ENCODE data around the gene EHD4. TPM values are rescaled to one million over a fixed set of nuclear protein-coding genes. Genes with fewer than 3 reads are reported as not detected.
A peak's percentile ranks its signal among the peaks of the same experiment; 100 is the strongest.

Gene EHD4
- total and polyA plus RNA-seq, 9 of the 15 experiments (the other 6 are each of a cell fraction or from before 2014, with no cell fraction given) = 0.89 to 10.3 (median 6.4) TPM

GRCh38 chr15:41972253-41973242, at the start of gene EHD4 (continued):
- TF ChIP-seq, protein P1, sequence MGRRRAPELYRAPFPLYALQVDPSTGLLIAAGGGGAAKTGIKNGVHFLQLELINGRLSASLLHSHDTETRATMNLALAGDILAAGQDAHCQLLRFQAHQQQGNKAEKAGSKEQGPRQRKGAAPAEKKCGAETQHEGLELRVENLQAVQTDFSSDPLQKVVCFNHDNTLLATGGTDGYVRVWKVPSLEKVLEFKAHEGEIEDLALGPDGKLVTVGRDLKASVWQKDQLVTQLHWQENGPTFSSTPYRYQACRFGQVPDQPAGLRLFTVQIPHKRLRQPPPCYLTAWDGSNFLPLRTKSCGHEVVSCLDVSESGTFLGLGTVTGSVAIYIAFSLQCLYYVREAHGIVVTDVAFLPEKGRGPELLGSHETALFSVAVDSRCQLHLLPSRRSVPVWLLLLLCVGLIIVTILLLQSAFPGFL (CRISPR knock-in tag; IDR thresholded peaks at IDR 0.05) = no peak
- TF ChIP-seq E2F3 (CRISPR knock-in tag; IDR thresholded peaks at IDR 0.05) (no peak), ZNF165 (CRISPR knock-in tag; IDR thresholded peaks at IDR 0.05; ENCODE audit: borderline replicate concordance) (no peak), BMI1 (IDR thresholded peaks at IDR 0.05; ENCODE audit: low read length) (no peak), BRD9 (IDR thresholded peaks at IDR 0.05; ENCODE audit: low read depth, partially characterized antibody) (peak; percentile 23), EP300 (IDR thresholded peaks at IDR 0.05; ENCODE audit: low read length) (no peak), HNRNPK (IDR thresholded peaks at IDR 0.05; ENCODE audit: low read depth, low read length, poor library complexity, severe bottlenecking) (no peak), HMGN3 (IDR thresholded peaks at IDR 0.05; ENCODE audit: borderline replicate concordance, extremely low read depth, insufficient read length, low read depth, low read length) (peak; percentile 66), KHSRP (IDR thresholded peaks at IDR 0.05) (no peak), MTA2 (IDR thresholded peaks at IDR 0.05; ENCODE audit: low read depth) (no peak), ZNF707 (CRISPR knock-in tag; conservative IDR thresholded peaks at IDR 0.05) (no peak), POLR2G (IDR thresholded peaks at IDR 0.05; ENCODE audit: low read depth, low read length) (peak; percentile 96), PHF8 (IDR thresholded peaks at IDR 0.05; ENCODE audit: borderline replicate concordance, low read length) (peak; percentile 99), KLF16 (IDR thresholded peaks at IDR 0.05) (no peak)
- TF ChIP-seq, protein P2, sequence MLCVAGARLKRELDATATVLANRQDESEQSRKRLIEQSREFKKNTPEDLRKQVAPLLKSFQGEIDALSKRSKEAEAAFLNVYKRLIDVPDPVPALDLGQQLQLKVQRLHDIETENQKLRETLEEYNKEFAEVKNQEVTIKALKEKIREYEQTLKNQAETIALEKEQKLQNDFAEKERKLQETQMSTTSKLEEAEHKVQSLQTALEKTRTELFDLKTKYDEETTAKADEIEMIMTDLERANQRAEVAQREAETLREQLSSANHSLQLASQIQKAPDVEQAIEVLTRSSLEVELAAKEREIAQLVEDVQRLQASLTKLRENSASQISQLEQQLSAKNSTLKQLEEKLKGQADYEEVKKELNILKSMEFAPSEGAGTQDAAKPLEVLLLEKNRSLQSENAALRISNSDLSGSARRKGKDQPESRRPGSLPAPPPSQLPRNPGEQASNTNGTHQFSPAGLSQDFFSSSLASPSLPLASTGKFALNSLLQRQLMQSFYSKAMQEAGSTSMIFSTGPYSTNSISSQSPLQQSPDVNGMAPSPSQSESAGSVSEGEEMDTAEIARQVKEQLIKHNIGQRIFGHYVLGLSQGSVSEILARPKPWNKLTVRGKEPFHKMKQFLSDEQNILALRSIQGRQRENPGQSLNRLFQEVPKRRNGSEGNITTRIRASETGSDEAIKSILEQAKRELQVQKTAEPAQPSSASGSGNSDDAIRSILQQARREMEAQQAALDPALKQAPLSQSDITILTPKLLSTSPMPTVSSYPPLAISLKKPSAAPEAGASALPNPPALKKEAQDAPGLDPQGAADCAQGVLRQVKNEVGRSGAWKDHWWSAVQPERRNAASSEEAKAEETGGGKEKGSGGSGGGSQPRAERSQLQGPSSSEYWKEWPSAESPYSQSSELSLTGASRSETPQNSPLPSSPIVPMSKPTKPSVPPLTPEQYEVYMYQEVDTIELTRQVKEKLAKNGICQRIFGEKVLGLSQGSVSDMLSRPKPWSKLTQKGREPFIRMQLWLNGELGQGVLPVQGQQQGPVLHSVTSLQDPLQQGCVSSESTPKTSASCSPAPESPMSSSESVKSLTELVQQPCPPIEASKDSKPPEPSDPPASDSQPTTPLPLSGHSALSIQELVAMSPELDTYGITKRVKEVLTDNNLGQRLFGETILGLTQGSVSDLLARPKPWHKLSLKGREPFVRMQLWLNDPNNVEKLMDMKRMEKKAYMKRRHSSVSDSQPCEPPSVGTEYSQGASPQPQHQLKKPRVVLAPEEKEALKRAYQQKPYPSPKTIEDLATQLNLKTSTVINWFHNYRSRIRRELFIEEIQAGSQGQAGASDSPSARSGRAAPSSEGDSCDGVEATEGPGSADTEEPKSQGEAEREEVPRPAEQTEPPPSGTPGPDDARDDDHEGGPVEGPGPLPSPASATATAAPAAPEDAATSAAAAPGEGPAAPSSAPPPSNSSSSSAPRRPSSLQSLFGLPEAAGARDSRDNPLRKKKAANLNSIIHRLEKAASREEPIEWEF (CRISPR knock-in tag; IDR thresholded peaks at IDR 0.05) = no peak
- TF ChIP-seq, protein P3, sequence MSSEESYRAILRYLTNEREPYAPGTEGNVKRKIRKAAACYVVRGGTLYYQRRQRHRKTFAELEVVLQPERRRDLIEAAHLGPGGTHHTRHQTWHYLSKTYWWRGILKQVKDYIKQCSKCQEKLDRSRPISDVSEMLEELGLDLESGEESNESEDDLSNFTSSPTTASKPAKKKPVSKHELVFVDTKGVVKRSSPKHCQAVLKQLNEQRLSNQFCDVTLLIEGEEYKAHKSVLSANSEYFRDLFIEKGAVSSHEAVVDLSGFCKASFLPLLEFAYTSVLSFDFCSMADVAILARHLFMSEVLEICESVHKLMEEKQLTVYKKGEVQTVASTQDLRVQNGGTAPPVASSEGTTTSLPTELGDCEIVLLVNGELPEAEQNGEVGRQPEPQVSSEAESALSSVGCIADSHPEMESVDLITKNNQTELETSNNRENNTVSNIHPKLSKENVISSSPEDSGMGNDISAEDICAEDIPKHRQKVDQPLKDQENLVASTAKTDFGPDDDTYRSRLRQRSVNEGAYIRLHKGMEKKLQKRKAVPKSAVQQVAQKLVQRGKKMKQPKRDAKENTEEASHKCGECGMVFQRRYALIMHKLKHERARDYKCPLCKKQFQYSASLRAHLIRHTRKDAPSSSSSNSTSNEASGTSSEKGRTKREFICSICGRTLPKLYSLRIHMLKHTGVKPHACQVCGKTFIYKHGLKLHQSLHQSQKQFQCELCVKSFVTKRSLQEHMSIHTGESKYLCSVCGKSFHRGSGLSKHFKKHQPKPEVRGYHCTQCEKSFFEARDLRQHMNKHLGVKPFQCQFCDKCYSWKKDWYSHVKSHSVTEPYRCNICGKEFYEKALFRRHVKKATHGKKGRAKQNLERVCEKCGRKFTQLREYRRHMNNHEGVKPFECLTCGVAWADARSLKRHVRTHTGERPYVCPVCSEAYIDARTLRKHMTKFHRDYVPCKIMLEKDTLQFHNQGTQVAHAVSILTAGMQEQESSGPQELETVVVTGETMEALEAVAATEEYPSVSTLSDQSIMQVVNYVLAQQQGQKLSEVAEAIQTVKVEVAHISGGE (CRISPR knock-in tag; IDR thresholded peaks at IDR 0.05) = no peak; a peak in 1 of 6 replicates

Data from K562 (cell line).